CD4-positive, alpha-beta T cell (primary cell): ENCODE results near the gene MATN1. TPM values are rescaled to one million over a fixed set of nuclear protein-coding genes. Genes with fewer than 3 reads are reported as not detected.
A peak's percentile ranks its signal among the peaks of the same experiment; 100 is the strongest.

Source experiments
- ATAC-seq: fragments of 200-7000 bp; cut with Tn5 transposase; one replicate; pipeline ENCODE4 v1.10.0; 2022; ENCODE audit warnings: mild to moderate bottlenecking; ENCODE audit not compliant: poor library complexity
- CTCF ChIA-PET: fragments of 350-600 bp; sonication (Branson Sonifier 250); formaldehyde crosslinking; loops from one replicate; lab custom pipeline; 2021; ENCODE audit warnings: antibody characterized with exemption, inconsistent platforms; lab: Charles Lee
- POLR2A ChIA-PET: fragments of 350-600 bp; sonication (Branson Sonifier 250); formaldehyde crosslinking; loops from one replicate; lab custom pipeline; 2021; ENCODE audit warnings: antibody characterized with exemption, inconsistent platforms; lab: Charles Lee
- DNase-seq, 14 experiments: peaks; one replicate each; pipeline ENCODE4 v3.0.0-alpha.2; 2013 to 2020; ENCODE audit warnings: mixed read lengths in 2 of 14
- H3K27ac ChIP-seq, 2 donors: one replicate each; pipeline versions ENCODE4 v1.5.1 to v1.7.0; 2013; ENCODE audit warnings: low read length in 2 of 2, low read depth in 1 of 2, mild to moderate bottlenecking in 1 of 2
- H3K27me3 ChIP-seq, 2 experiments: 1 replicate in 1 of 2; 2 replicates in 1 of 2; pipeline versions ENCODE4 v1.6.1 to v1.7.0; 2013; ENCODE audit warnings: low read length in 2 of 2, control low read depth in 1 of 2, mild to moderate bottlenecking in 1 of 2, moderate library complexity in 1 of 2; ENCODE audit not compliant: insufficient read depth in 2 of 2, control insufficient read depth in 1 of 2
- H3K36me3 ChIP-seq: one replicate; pipeline ENCODE4 v1.6.1; 2013; ENCODE audit warnings: low read length, control low read depth; ENCODE audit not compliant: insufficient read depth
- H3K4me1 ChIP-seq: one replicate; pipeline ENCODE4 v1.6.1; 2013; ENCODE audit warnings: low read length, control low read depth; ENCODE audit not compliant: insufficient read depth
- H3K4me3 ChIP-seq: one replicate; pipeline ENCODE4 v1.5.1; 2013; ENCODE audit warnings: mild to moderate bottlenecking, low read length, moderate library complexity
- H3K9me3 ChIP-seq, 2 experiments: 1 replicate in 1 of 2; 2 replicates in 1 of 2; pipeline versions ENCODE4 v1.6.1 to v1.7.0; 2013; ENCODE audit warnings: low read length in 2 of 2, mild to moderate bottlenecking in 2 of 2, control low read depth in 1 of 2, moderate library complexity in 1 of 2; ENCODE audit not compliant: control insufficient read depth in 1 of 2, insufficient read depth in 1 of 2
- H3K27ac Mint-ChIP-seq: one replicate; pipeline ENCODE4 v1.8.0; 2020; ENCODE audit warnings: mixed read lengths
- H3K27me3 Mint-ChIP-seq: one replicate; pipeline ENCODE4 v1.8.0; 2021; ENCODE audit warnings: mixed read lengths
- H3K36me3 Mint-ChIP-seq: one replicate; pipeline ENCODE4 v1.8.0; 2021; ENCODE audit warnings: low read depth, mixed read lengths
- H3K4me1 Mint-ChIP-seq: one replicate; pipeline ENCODE4 v1.8.0; 2021; ENCODE audit warnings: low read depth, mixed read lengths
- H3K4me3 Mint-ChIP-seq: one replicate; pipeline ENCODE4 v1.8.0; 2020; ENCODE audit warnings: mild to moderate bottlenecking, mixed read lengths
- H3K9me3 Mint-ChIP-seq: one replicate; pipeline ENCODE4 v1.8.0; 2020; ENCODE audit warnings: mixed read lengths
- intact Hi-C, 2 experiments: fragments of 100-400 bp; cut with DNase I in 1 of 2; cut with micrococcal nuclease in 1 of 2; formaldehyde crosslinking; loops; one replicate each; pipeline versions ENCODE4 v1.15.1 to v1.9.0; 2023 to 2025; cut with DNase I, micrococcal nuclease
- total RNA-seq, 174 experiments: library from RNA in 2 of 174; stranded (reverse) in 2 of 174; gene quantifications; one replicate each; pipeline ENCODE4 v1.2.3 and lab custom pipeline; 2021 to 2026
- TF ChIP-seq, protein P1 (sequence below): fragments of 200-600 bp; IDR thresholded peaks from one replicate; pipeline ENCODE4 v1.8.0; 2022; ENCODE audit warnings: antibody characterized with exemption, mild to moderate bottlenecking

The MATN1 gene
- total RNA-seq, 2 experiments from 2014 or later, result 2.5 to 2.7 TPM

DNA sequence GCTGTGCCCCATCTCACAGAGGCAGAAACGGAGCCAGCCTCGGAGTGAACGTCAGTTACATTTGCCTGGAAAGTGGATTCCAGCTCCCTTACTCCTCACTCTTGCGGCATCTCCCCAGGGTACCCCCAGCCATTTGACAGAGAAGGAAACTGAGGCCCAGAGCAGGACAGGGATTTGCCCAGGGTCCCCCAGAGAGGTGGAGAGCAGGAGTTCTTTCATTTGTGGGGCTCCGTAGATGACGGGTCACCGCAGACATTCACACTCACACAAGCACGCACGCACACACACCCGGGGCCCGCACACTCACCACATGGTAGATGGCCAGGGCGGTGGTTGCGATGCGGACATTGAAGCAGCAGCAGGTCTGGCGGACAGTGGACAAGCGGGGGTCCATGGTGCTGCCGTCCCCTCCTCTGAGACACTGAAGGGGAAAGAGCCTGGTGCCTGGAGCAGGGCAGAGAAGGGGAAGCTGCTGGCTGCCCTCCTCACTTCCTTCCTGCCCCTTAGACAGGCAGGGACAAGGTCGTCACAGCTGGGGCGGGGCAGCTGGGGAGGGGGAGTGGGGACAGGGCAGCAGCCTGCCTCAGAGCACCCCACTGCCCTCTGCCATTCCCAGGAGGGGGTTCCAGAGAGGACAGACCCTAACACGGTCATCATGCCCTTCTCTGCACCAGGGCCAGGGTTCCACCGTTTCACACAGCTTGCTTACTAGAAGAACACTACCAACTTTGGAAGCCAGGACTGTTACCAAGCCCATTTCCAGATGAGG lies 34.2 kb upstream of the MATN1 start, which contains the start of gene LAPTM5:
LAPTM5 (minus strand) TSS at position 423 of the 769 bp plus-strand sequence; CDS start at position 394, 29 bp downstream.
- Histone ChIP-seq H3K4me1 (peaks cover 91% of the 10 kb centered on the region), H3K27ac (peak within 1 kb of the TSS; percentile 95 to 97), H3K27me3 (no peaks in the 10 kb centered on the region), H3K4me3 (peak within 1 kb of the TSS; percentile 99), H3K36me3 (peaks cover 14% of the 10 kb centered on the region), H3K9me3 (no peaks in the 10 kb centered on the region)
- ChIA-PET POLR2A (interaction anchor here (0.7 to 13.4 kb wide), 10 partner anchors 9 to 38 kb away, joined by 3 to 457 read pairs (median 8); no protein-coding TSS in a partner anchor), CTCF (interaction anchor here (4.4 to 6.8 kb wide), 3 partner anchors 14 to 38 kb away, joined by 29 to 43 read pairs (median 35); no protein-coding TSS in a partner anchor)
- H3K4me1 Mint-ChIP-seq, result peaks cover 98% of the 10 kb centered on the region
- H3K27me3 Mint-ChIP-seq, result no peaks in the 10 kb centered on the region
- ATAC-seq (peak; percentile 26), DNase-seq (peak in 13 of 14 experiments; percentile 45 to 83 (median 70))
- H3K36me3 Mint-ChIP-seq, result peaks cover 44% of the 10 kb centered on the region
- peak within 1 kb of the TSS; percentile 96 for H3K27ac Mint-ChIP-seq
- TF ChIP-seq, protein P1, sequence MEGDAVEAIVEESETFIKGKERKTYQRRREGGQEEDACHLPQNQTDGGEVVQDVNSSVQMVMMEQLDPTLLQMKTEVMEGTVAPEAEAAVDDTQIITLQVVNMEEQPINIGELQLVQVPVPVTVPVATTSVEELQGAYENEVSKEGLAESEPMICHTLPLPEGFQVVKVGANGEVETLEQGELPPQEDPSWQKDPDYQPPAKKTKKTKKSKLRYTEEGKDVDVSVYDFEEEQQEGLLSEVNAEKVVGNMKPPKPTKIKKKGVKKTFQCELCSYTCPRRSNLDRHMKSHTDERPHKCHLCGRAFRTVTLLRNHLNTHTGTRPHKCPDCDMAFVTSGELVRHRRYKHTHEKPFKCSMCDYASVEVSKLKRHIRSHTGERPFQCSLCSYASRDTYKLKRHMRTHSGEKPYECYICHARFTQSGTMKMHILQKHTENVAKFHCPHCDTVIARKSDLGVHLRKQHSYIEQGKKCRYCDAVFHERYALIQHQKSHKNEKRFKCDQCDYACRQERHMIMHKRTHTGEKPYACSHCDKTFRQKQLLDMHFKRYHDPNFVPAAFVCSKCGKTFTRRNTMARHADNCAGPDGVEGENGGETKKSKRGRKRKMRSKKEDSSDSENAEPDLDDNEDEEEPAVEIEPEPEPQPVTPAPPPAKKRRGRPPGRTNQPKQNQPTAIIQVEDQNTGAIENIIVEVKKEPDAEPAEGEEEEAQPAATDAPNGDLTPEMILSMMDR, result no peak
- intact Hi-C loops, result loop anchor here (1.0 to 2.0 kb wide), 3 partner anchors 8 to 39 kb away; no protein-coding TSS in a partner anchor
- no peaks in the 10 kb centered on the region for H3K9me3 Mint-ChIP-seq
- peak within 1 kb of the TSS; percentile 96 for H3K4me3 Mint-ChIP-seq

GRCh38 chr1:30756545-30757351 lies 33.4 kb upstream of the MATN1 start:
- Mint-ChIP-seq H3K4me1 (peaks cover 98% of the 10 kb centered on the region), H3K9me3 (no peaks in the 10 kb centered on the region), H3K4me3 (peak overlapping the region; percentile 96), H3K27me3 (no peaks in the 10 kb centered on the region), H3K27ac (peak overlapping the region; percentile 96), H3K36me3 (peaks cover 52% of the 10 kb centered on the region)
- TF ChIP-seq, protein P1, result no peak
- Histone ChIP-seq H3K9me3 (no peaks in the 10 kb centered on the region), H3K27ac (peak overlapping the region; percentile 95 to 97), H3K4me1 (peaks cover 91% of the 10 kb centered on the region), H3K27me3 (no peaks in the 10 kb centered on the region), H3K4me3 (peak overlapping the region; percentile 99), H3K36me3 (peaks cover 21% of the 10 kb centered on the region)
- intact Hi-C loops, result loop anchor here (1.0 to 2.0 kb wide), 5 partner anchors 7 to 38 kb away; no protein-coding TSS in a partner anchor
- CTCF ChIA-PET, result interaction anchor here (4.4 to 6.8 kb wide), 3 partner anchors 13 to 37 kb away, joined by 29 to 43 read pairs (median 35); no protein-coding TSS in a partner anchor
- ATAC-seq (peak; percentile 64), DNase-seq (peak; percentile 48 to 91 (median 71))
- POLR2A ChIA-PET, result interaction anchor here (0.6 to 13.4 kb wide), 13 partner anchors 9 to 1575 kb away, joined by 3 to 457 read pairs (median 4); partner anchors contain the start of genes MATN1 and SRSF4

- intact Hi-C loops, result loop anchor here (1.0 to 2.0 kb wide), 4 partner anchors 12 to 37 kb away; no protein-coding TSS in a partner anchor
- ChIA-PET CTCF (interaction anchor here (4.4 to 6.8 kb wide), 3 partner anchors 13 to 36 kb away, joined by 29 to 43 read pairs (median 35); no protein-coding TSS in a partner anchor), POLR2A (interaction anchor here (0.6 to 13.4 kb wide), 8 partner anchors 10 to 1575 kb away, joined by 3 to 457 read pairs (median 3); partner anchors contain the start of genes MATN1 and SRSF4)
- peak overlapping the region; percentile 95 to 97 for H3K27ac ChIP-seq
- no peaks in the 10 kb centered on the region for H3K27me3 ChIP-seq
- peak overlapping the region; percentile 96 for H3K27ac Mint-ChIP-seq
- peak overlapping the region; percentile 99 for H3K4me3 ChIP-seq
- ATAC-seq (peak; percentile 37), DNase-seq (peak in 2 of 14 experiments; percentile 39 to 42)
- peaks cover 92% of the 10 kb centered on the region for H3K4me1 ChIP-seq
- TF ChIP-seq, protein P1, result no peak
- peaks cover 52% of the 10 kb centered on the region for H3K36me3 Mint-ChIP-seq
- H3K4me3 Mint-ChIP-seq, result peak overlapping the region; percentile 96
- peaks cover 25% of the 10 kb centered on the region for H3K36me3 ChIP-seq
- no peaks in the 10 kb centered on the region for H3K9me3 ChIP-seq
- H3K9me3 Mint-ChIP-seq, result no peaks in the 10 kb centered on the region
- H3K27me3 Mint-ChIP-seq, result no peaks in the 10 kb centered on the region
- peaks cover 98% of the 10 kb centered on the region for H3K4me1 Mint-ChIP-seq
Measured at GRCh38 chr1:30756206-30756544, 32.8 kb upstream of the MATN1 start.
